ENCODE data around the gene ZBTB21.

GRCh38 chr21:42004406-42005199 lies 5.6 kb downstream of the ZBTB21 start:
- no peak for TF ChIP-seq EZH2 (IDR thresholded peaks at IDR 0.05; ENCODE audit: insufficient read depth, poor library complexity, severe bottlenecking)
- TF ChIP-seq EZH2phosphoT487 (IDR thresholded peaks at IDR 0.05; ENCODE audit: insufficient read depth, low read depth) = no peak

All from GM23248 (cell line).